ENCODE measurements around the gene NTMT1.

DNA sequence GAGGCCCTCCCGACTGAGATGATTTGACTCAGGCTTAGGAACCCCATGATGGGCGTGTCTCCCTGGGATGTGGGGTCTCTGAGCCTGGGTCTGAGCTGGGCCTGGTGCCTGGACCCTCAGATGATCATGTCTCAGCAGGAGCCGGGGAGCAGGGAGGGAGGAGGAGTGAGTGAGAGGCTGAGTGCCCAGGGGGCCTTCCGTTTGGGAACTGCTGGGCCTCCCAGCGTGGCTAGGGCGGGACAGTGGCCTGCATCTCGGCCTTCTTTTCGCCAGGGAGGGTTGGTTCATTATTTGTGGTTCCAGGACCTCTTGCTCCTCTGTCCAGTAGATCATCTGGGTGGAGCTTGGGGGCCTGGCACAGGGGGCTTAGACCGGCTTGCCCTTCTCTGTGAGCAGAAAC is 45.1 kb downstream of the NTMT1 start:
- no peak for TF ChIP-seq POLR2A (IDR thresholded peaks at IDR 0.05)
- TF ChIP-seq, protein P1, sequence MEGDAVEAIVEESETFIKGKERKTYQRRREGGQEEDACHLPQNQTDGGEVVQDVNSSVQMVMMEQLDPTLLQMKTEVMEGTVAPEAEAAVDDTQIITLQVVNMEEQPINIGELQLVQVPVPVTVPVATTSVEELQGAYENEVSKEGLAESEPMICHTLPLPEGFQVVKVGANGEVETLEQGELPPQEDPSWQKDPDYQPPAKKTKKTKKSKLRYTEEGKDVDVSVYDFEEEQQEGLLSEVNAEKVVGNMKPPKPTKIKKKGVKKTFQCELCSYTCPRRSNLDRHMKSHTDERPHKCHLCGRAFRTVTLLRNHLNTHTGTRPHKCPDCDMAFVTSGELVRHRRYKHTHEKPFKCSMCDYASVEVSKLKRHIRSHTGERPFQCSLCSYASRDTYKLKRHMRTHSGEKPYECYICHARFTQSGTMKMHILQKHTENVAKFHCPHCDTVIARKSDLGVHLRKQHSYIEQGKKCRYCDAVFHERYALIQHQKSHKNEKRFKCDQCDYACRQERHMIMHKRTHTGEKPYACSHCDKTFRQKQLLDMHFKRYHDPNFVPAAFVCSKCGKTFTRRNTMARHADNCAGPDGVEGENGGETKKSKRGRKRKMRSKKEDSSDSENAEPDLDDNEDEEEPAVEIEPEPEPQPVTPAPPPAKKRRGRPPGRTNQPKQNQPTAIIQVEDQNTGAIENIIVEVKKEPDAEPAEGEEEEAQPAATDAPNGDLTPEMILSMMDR (IDR thresholded peaks at IDR 0.05): no peak
